ENCODE measurements around the gene ACIN1. TPM values are rescaled to one million over a fixed set of nuclear protein-coding genes. Genes with fewer than 3 reads are reported as not detected.

The ACIN1 gene
- total and polyA plus RNA-seq, 2 of the 8 experiments (the other 6 are each of a cell fraction or from before 2014, with no cell fraction given) = 132 to 233 TPM

DNA sequence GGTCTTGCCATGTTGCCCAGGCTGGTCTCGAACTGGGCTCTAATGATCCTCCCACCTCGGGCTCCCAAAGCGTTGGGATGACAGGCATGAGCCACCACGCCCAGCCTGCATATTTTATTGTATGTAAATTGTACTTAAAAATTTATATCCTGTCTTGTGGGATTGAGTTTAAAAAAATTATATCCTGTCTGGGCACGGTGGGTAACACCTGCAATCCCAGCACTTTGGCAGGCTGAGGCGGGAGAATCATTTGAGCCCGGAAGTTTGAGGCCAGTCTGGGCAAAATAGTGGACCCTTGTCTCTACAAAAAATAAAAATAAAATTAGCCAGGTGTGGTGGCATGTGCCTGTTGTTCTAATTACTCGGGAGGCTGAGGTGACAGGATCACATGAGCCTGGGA is 38.0 kb upstream of the ACIN1 start (continued):
- no peak for TF ChIP-seq SP2 (IDR thresholded peaks at IDR 0.05; ENCODE audit: low read length)
- no peak for TF ChIP-seq ZNF274 (IDR thresholded peaks at IDR 0.05; ENCODE audit: borderline replicate concordance, extremely low read depth, low read length)
- TF ChIP-seq, protein P1, sequence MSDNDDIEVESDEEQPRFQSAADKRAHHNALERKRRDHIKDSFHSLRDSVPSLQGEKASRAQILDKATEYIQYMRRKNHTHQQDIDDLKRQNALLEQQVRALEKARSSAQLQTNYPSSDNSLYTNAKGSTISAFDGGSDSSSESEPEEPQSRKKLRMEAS (IDR thresholded peaks at IDR 0.05) = no peak
- TF ChIP-seq, protein P2, sequence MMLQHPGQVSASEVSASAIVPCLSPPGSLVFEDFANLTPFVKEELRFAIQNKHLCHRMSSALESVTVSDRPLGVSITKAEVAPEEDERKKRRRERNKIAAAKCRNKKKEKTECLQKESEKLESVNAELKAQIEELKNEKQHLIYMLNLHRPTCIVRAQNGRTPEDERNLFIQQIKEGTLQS (IDR thresholded peaks at IDR 0.05; ENCODE audit: insufficient read depth, low read depth, low read length) = no peak
- TF ChIP-seq EP300 (IDR thresholded peaks at IDR 0.05; ENCODE audit: borderline replicate concordance in 1 of 2, low read depth in 2 of 2, low read length in 2 of 2) = no peak
- TF ChIP-seq SP1 (IDR thresholded peaks at IDR 0.05; ENCODE audit: low read depth, low read length) = no peak
- no peak for TF ChIP-seq KDM5A (IDR thresholded peaks at IDR 0.05; ENCODE audit: low read length)
- no peak for TF ChIP-seq POU5F1 (IDR thresholded peaks at IDR 0.05; ENCODE audit: low read depth, low read length)
- no peak for TF ChIP-seq NANOG (IDR thresholded peaks at IDR 0.05; ENCODE audit: insufficient read depth, low read depth, low read length, poor library complexity, severe bottlenecking)
